GM23338 (cell line): ENCODE data around the gene GRIP2. TPM values are rescaled to one million over a fixed set of nuclear protein-coding genes. Genes with fewer than 3 reads are reported as not detected.

Source experiments
- ATAC-seq: fragments of 200-7000 bp; cut with Tn5 transposase; 3 replicates; pipeline ENCODE4 v1.9.1; 2020
- DNase-seq: peaks from one replicate; pipeline ENCODE4 v3.0.0-alpha.2; 2015; ENCODE audit warnings: low spot score
- H2AFZ ChIP-seq: fragments of 200-600 bp; sonication (generic); 2 replicates; pipeline ENCODE4 v1.8.0; 2016; ENCODE audit warnings: antibody characterized with exemption, mild to moderate bottlenecking, moderate library complexity
- H3F3A ChIP-seq: fragments of 200-600 bp; sonication (generic); replicated peaks from 2 replicates; pipeline ENCODE4 v1.8.0; 2017; ENCODE audit warnings: antibody characterized with exemption, mixed run types, low read depth
- H3K27ac ChIP-seq: fragments of 200-600 bp; sonication (generic); 2 replicates; pipeline ENCODE4 v1.6.1; 2016; ENCODE audit warnings: low read depth
- H3K27me3 ChIP-seq: fragments of 200-600 bp; sonication (generic); 2 replicates; pipeline ENCODE4 v1.8.0; 2016; ENCODE audit warnings: mild to moderate bottlenecking, mixed run types, moderate library complexity; ENCODE audit not compliant: insufficient read depth
- H3K36me3 ChIP-seq: fragments of 200-600 bp; sonication (generic); 2 replicates; pipeline ENCODE4 v1.8.0; 2016; ENCODE audit warnings: mild to moderate bottlenecking; ENCODE audit not compliant: insufficient read depth
- H3K4me1 ChIP-seq: fragments of 200-600 bp; sonication (generic); 2 replicates; pipeline ENCODE4 v1.8.0; 2016; ENCODE audit warnings: mild to moderate bottlenecking, moderate library complexity; ENCODE audit not compliant: insufficient read depth
- H3K4me2 ChIP-seq: fragments of 200-600 bp; sonication (generic); 2 replicates; pipeline ENCODE4 v1.7.1; 2017; ENCODE audit warnings: mixed run types
- H3K4me3 ChIP-seq: fragments of 200-600 bp; sonication (generic); 2 replicates; pipeline ENCODE4 v1.6.1; 2016; ENCODE audit warnings: mixed run types
- H3K79me2 ChIP-seq: fragments of 200-600 bp; sonication (generic); replicated peaks from 2 replicates; pipeline ENCODE4 v1.8.0; 2017; ENCODE audit warnings: mild to moderate bottlenecking; ENCODE audit not compliant: insufficient read depth
- H3K9me2 ChIP-seq: fragments of 200-600 bp; sonication (generic); 2 replicates; pipeline ENCODE4 v1.8.0; 2017; ENCODE audit not compliant: insufficient read depth
- H4K20me1 ChIP-seq: fragments of 200-600 bp; sonication (generic); replicated peaks from 2 replicates; pipeline ENCODE4 v1.8.0; 2017; ENCODE audit warnings: mild to moderate bottlenecking; ENCODE audit not compliant: insufficient read depth
- H3K27ac Mint-ChIP-seq: 2 replicates; pipeline ENCODE4 v1.8.0; 2020; ENCODE audit warnings: inconsistent platforms, mild to moderate bottlenecking, moderate library complexity, mixed read lengths
- H3K27me3 Mint-ChIP-seq: 3 replicates; pipeline ENCODE4 v1.8.0; 2022; ENCODE audit warnings: low read depth, mild to moderate bottlenecking, moderate library complexity, mixed read lengths, inconsistent platforms; ENCODE audit not compliant: insufficient read depth, poor library complexity
- H3K36me3 Mint-ChIP-seq: 3 replicates; pipeline ENCODE4 v1.8.0; 2021; ENCODE audit warnings: low read depth, mild to moderate bottlenecking, inconsistent platforms, moderate library complexity, mixed read lengths
- H3K4me1 Mint-ChIP-seq: 3 replicates; pipeline ENCODE4 v1.8.0; 2020; ENCODE audit warnings: mild to moderate bottlenecking, inconsistent platforms, mixed read lengths
- H3K4me3 Mint-ChIP-seq: 3 replicates; pipeline ENCODE4 v1.8.0; 2021; ENCODE audit warnings: moderate library complexity, mild to moderate bottlenecking, inconsistent platforms, mixed read lengths
- H3K9me3 Mint-ChIP-seq: 3 replicates; pipeline ENCODE4 v1.8.0; 2020; ENCODE audit warnings: moderate library complexity, mild to moderate bottlenecking, inconsistent platforms, mixed read lengths
- CREB1 ChIP-seq: fragments of 250-450 bp; sonication (Bioruptor Pico); IDR thresholded peaks from 2 replicates; pipeline ENCODE4 v1.5.0; 2020; ENCODE audit warnings: low read depth, mild to moderate bottlenecking, moderate library complexity
- ETS1 ChIP-seq: IDR thresholded peaks from 2 replicates; pipeline ENCODE4 v1.6.1; 2016; ENCODE audit warnings: antibody characterized with exemption
- EZH2 ChIP-seq: fragments of 200-600 bp; sonication (generic); IDR thresholded peaks from one replicate; pipeline ENCODE4 v1.8.0; 2017; ENCODE audit warnings: antibody characterized with exemption, mild to moderate bottlenecking, low read depth; ENCODE audit not compliant: unreplicated experiment
- EZH2phosphoT487 ChIP-seq: fragments of 200-600 bp; sonication (generic); IDR thresholded peaks from one replicate; pipeline ENCODE4 v1.8.1; 2018; ENCODE audit warnings: antibody characterized with exemption; ENCODE audit not compliant: unreplicated experiment
- NANOG ChIP-seq: IDR thresholded peaks from 2 replicates; pipeline ENCODE4 v1.6.1; 2016; ENCODE audit warnings: antibody characterized with exemption, borderline replicate concordance
- POLR2AphosphoS5 ChIP-seq: IDR thresholded peaks from 2 replicates; pipeline ENCODE4 v1.6.1; 2016; ENCODE audit warnings: antibody characterized with exemption, low read depth
- REST ChIP-seq: IDR thresholded peaks from one replicate; pipeline ENCODE4 v1.6.1; 2018; ENCODE audit warnings: antibody characterized with exemption; ENCODE audit not compliant: unreplicated experiment
- STAT1 ChIP-seq: IDR thresholded peaks from one replicate; pipeline ENCODE4 v1.6.1; 2016; ENCODE audit warnings: antibody characterized with exemption; ENCODE audit not compliant: unreplicated experiment
- ZNF114 ChIP-seq: fragments of 250-450 bp; sonication (Bioruptor Pico); IDR thresholded peaks from 2 replicates; pipeline ENCODE4 v1.5.0; 2020; ENCODE audit warnings: mild to moderate bottlenecking, moderate library complexity
- ZNF331 ChIP-seq: fragments of 250-450 bp; sonication (Bioruptor Pico); IDR thresholded peaks from 2 replicates; pipeline ENCODE4 v1.5.0; 2020; ENCODE audit warnings: low read depth, mild to moderate bottlenecking, moderate library complexity
- ZNF462 ChIP-seq: fragments of 250-450 bp; sonication (Bioruptor Pico); IDR thresholded peaks from 2 replicates; pipeline ENCODE4 v1.5.0; 2020; ENCODE audit warnings: mild to moderate bottlenecking, moderate library complexity
- polyA plus RNA-seq: library from polyadenylated mRNA; unstranded; fragments of >200 nt; fragmentation: Nextera tagmentation; extraction: Ambion mirVana; gene quantifications from 2 replicates; pipeline ENCODE4 v1.2.1, GENCODE V29; 2016
- total RNA-seq: library from RNA; depleted of rRNA; stranded (reverse); fragments of >200 nt; shearing (Covaris generic); gene quantifications from 2 replicates; pipeline ENCODE4 v1.2.3, GENCODE V29; 2014
- TF ChIP-seq, protein P1 (sequence below), 2 experiments: fragments of 200-600 bp in 1 of 2; sonication (generic) in 1 of 2; conservative IDR thresholded peaks; 2 replicates each; pipeline versions ENCODE4 v1.5.1 to v1.6.1; 2016 to 2017; ENCODE audit warnings: antibody characterized with exemption in 2 of 2, low read depth in 2 of 2, mild to moderate bottlenecking in 2 of 2, moderate library complexity in 1 of 2

The GRIP2 gene
- total and polyA plus RNA-seq, 2 experiments from 2014 or later: 3.6 to 5.8 TPM

DNA sequence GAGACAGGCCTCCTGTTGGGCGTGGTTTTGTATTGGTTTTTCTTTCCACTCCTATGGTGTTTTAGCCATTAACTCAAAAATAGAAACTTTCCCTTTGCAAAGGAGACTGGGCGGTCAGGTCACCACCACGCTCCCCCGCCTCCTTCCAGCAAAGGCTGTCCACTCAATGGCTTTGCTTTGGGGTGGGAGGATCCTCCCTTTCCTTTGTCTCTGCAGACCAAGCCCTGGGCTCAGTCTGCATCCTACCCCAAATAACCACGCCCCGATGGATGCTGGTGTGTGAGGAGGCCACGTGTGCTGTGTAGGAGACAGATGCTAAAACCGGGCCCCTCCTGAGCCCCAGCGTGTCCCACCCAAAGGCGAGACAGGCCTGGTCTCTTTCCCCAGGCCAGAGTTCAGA, 68.5 kb downstream of the GRIP2 start (continued):
- TF ChIP-seq POLR2AphosphoS5 (no peak), ETS1 (no peak)

DNA sequence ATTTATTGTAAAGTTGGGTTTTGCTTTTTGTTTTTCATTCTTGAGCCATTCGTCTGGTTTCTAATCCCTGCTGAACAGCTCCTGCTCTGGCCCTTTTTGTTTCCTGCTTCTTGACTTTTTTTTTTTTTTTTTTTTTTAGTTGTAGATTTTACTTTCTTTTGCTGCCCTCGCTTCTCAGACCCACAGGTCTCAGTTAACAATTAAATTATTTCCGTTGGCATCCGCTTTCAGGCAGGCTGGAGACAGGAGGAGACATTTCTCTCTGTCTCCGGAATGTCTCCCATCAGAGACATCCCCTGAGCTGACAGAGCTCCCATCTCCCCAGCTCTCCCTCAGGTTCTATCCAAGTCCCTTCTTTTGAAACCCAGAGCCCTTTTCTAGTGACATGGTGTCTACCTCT, 69.1 kb downstream of the GRIP2 start:
- Histone ChIP-seq H3K9me2 (no peaks in the 10 kb centered on the region), H3K4me1 (no peaks in the 10 kb centered on the region), H3K27me3 (no peaks in the 10 kb centered on the region), H4K20me1 (peaks cover 4% of the 10 kb centered on the region), H3K36me3 (peaks cover 26% of the 10 kb centered on the region), H3K4me3 (no peak overlapping the region), H3K27ac (no peak overlapping the region), H3K4me2 (no peak overlapping the region), H3F3A (0 out of 2 replicates have a peak, but pooled peaks cover 3% of the 10 kb centered on the region), H2AFZ (no peak overlapping the region), H3K79me2 (no peaks in the 10 kb centered on the region)
- H3K27ac Mint-ChIP-seq: no peak overlapping the region
- peaks cover 8% of the 10 kb centered on the region for H3K4me1 Mint-ChIP-seq
- ATAC-seq: no peak
- H3K27me3 Mint-ChIP-seq: peaks cover 1% of the 10 kb centered on the region
- H3K9me3 Mint-ChIP-seq: no peaks in the 10 kb centered on the region
- H3K36me3 Mint-ChIP-seq: peaks cover 44% of the 10 kb centered on the region
- no peak for DNase-seq
- H3K4me3 Mint-ChIP-seq: no peak overlapping the region
- TF ChIP-seq EZH2: no peak
- no peak for TF ChIP-seq NANOG
- no peak for TF ChIP-seq ETS1
- no peak for TF ChIP-seq CREB1 (CRISPR knock-in tag)
- TF ChIP-seq ZNF114 (CRISPR knock-in tag): no peak
- TF ChIP-seq POLR2AphosphoS5: no peak
- TF ChIP-seq EZH2phosphoT487: no peak
- TF ChIP-seq, protein P1, sequence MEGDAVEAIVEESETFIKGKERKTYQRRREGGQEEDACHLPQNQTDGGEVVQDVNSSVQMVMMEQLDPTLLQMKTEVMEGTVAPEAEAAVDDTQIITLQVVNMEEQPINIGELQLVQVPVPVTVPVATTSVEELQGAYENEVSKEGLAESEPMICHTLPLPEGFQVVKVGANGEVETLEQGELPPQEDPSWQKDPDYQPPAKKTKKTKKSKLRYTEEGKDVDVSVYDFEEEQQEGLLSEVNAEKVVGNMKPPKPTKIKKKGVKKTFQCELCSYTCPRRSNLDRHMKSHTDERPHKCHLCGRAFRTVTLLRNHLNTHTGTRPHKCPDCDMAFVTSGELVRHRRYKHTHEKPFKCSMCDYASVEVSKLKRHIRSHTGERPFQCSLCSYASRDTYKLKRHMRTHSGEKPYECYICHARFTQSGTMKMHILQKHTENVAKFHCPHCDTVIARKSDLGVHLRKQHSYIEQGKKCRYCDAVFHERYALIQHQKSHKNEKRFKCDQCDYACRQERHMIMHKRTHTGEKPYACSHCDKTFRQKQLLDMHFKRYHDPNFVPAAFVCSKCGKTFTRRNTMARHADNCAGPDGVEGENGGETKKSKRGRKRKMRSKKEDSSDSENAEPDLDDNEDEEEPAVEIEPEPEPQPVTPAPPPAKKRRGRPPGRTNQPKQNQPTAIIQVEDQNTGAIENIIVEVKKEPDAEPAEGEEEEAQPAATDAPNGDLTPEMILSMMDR (conservative IDR thresholded peaks at IDR 0.05; ENCODE audit: low read depth in 2 of 2): no peak
- TF ChIP-seq ZNF462 (CRISPR knock-in tag): no peak
- no peak for TF ChIP-seq REST
- no peak for TF ChIP-seq ZNF331 (CRISPR knock-in tag)
- no peak for TF ChIP-seq STAT1
